ENCODE results near the gene PRDM11. TPM values are rescaled to one million over a fixed set of nuclear protein-coding genes. Genes with fewer than 3 reads are reported as not detected.
A peak's percentile ranks its signal among the peaks of the same experiment; 100 is the strongest.

Gene PRDM11
- total and polyA plus RNA-seq, 2 experiments from 2014 or later = 0.24 to 3.7 TPM

DNA sequence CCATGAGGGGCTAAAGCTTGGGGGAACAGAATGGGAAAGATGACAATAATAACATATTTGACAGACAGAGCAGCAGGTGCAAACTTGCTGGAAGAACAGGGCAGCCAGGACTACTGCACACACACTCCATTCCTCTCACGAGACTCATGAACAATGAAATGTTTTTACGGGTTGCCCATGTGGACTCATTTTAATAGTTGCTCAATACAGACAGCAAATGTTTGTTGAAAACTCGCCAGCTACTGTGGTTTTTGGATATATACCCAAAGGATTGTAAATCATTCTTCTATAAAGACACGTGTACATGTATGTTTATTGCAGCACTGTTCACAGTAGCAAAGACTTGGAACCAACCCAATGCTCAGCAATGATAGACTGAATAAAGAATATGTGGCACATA is 129.4 kb downstream of the PRDM11 start:
- Histone ChIP-seq H3K9me2 (ENCODE audit: insufficient read depth) (no peaks in the 10 kb centered on the region), H3K79me2 (ENCODE audit: insufficient read depth) (no peaks in the 10 kb centered on the region), H3K27ac (no peak overlapping the region), H3K4me3 (no peak overlapping the region), H3K9ac (no peak overlapping the region), H3K4me1 (ENCODE audit: insufficient read depth) (no peaks in the 10 kb centered on the region), H3F3A (ENCODE audit: insufficient read depth) (no peaks in the 10 kb centered on the region), H3K36me3 (ENCODE audit: low read depth) (no peaks in the 10 kb centered on the region), H3K27me3 (replicated peaks; ENCODE audit: insufficient read depth) (peaks cover 45% of the 10 kb centered on the region), H3K9me3 (ENCODE audit: low read depth) (no peaks in the 10 kb centered on the region), H3K4me2 (ENCODE audit: unreplicated experiment) (no peak overlapping the region), H4K20me1 (ENCODE audit: insufficient read depth) (no peaks in the 10 kb centered on the region), H2AFZ (no peak overlapping the region)
- in situ Hi-C loops (cut with MboI) = loop anchor here (25.0 kb wide), 1 partner anchor 339 kb away; no protein-coding TSS in a partner anchor
- TF ChIP-seq EZH2 (IDR thresholded peaks at IDR 0.05; ENCODE audit: insufficient read depth, poor library complexity, severe bottlenecking) (no peak), EZH2phosphoT487 (IDR thresholded peaks at IDR 0.05; ENCODE audit: insufficient read depth, low read depth) (no peak)
- 0 to 3% methylated on average over 4 of the region's 4 CpGs for WGBS, 2 experiments (ENCODE audit: low coverage in 1 of 2, low lambda C conversion rate in 2 of 2, missing lambda C conversion rate in 2 of 2)
- peak; percentile 27 for DNase-seq

DNA sequence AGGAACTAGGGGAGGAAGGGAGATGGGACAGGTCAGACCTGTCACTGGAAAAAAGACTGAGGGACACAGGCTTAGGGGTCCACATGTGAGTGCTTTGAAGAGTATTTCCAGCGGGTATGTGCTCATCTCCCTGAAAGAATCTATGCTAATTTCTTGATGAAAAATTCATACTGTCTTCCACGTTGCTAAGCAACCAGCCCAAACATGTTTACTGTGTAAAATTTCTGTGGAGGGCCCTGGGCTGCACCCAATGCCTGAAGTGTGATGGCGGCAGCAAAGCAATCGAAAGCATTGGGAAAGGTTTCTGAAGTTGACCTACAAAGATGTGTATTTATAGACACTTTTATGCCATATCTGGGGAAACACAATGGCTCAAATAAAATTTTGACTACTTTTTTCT is 132.3 kb downstream of the PRDM11 start:
- Histone ChIP-seq H3F3A (ENCODE audit: insufficient read depth) (no peaks in the 10 kb centered on the region), H4K20me1 (ENCODE audit: insufficient read depth) (no peaks in the 10 kb centered on the region), H3K9me3 (ENCODE audit: low read depth) (no peaks in the 10 kb centered on the region), H2AFZ (no peak overlapping the region), H3K9me2 (ENCODE audit: insufficient read depth) (no peaks in the 10 kb centered on the region), H3K4me1 (ENCODE audit: insufficient read depth) (no peaks in the 10 kb centered on the region), H3K4me3 (no peak overlapping the region), H3K9ac (no peak overlapping the region), H3K27me3 (replicated peaks; ENCODE audit: insufficient read depth) (peaks cover 57% of the 10 kb centered on the region), H3K36me3 (ENCODE audit: low read depth) (no peaks in the 10 kb centered on the region), H3K27ac (no peak overlapping the region), H3K4me2 (ENCODE audit: unreplicated experiment) (no peak overlapping the region), H3K79me2 (ENCODE audit: insufficient read depth) (no peaks in the 10 kb centered on the region)
- peak; percentile 17 for DNase-seq
- TF ChIP-seq EZH2phosphoT487 (IDR thresholded peaks at IDR 0.05; ENCODE audit: insufficient read depth, low read depth) (no peak), EZH2 (IDR thresholded peaks at IDR 0.05; ENCODE audit: insufficient read depth, poor library complexity, severe bottlenecking) (no peak)
- 48 to 61% methylated on average over 4 of the region's 4 CpGs for WGBS, 2 experiments (ENCODE audit: low coverage in 1 of 2, low lambda C conversion rate in 2 of 2, missing lambda C conversion rate in 2 of 2)
- in situ Hi-C loops (cut with MboI) = loop anchor here (25.0 kb wide), 1 partner anchor 341 kb away; no protein-coding TSS in a partner anchor

DNA sequence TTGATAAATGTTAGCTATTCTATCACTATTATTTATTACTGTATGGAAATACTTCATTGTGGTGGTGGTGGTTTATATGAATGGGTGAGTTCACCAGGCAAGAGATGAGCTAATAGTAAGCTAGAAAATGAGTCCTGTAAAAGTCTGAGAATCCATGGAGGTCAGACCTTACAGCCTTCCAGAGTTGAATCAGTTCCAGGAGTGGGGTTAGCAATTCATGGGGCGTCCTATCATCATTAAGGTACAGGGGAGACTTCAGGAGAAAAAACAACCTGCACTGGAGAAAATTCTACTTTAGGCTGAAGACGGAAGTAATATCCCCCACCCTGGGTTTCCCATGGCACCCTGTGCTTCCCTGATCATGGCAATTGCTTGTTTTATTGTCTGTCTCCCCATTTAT is 133.2 kb downstream of the PRDM11 start:
- H3K4me3 ChIP-seq = no peak overlapping the region
- no peak overlapping the region for H3K4me2 ChIP-seq (ENCODE audit: unreplicated experiment)
- H4K20me1 ChIP-seq (ENCODE audit: insufficient read depth) = no peaks in the 10 kb centered on the region
- H2AFZ ChIP-seq = no peak overlapping the region
- in situ Hi-C loops (cut with MboI) = loop anchor here (25.0 kb wide), 1 partner anchor 342 kb away; no protein-coding TSS in a partner anchor
- no peaks in the 10 kb centered on the region for H3K4me1 ChIP-seq (ENCODE audit: insufficient read depth)
- H3K36me3 ChIP-seq (ENCODE audit: low read depth) = no peaks in the 10 kb centered on the region
- 41 to 56% methylated on average over 2 of the region's 2 CpGs for WGBS, 2 experiments (ENCODE audit: low coverage in 1 of 2, low lambda C conversion rate in 2 of 2, missing lambda C conversion rate in 2 of 2)
- H3K9me2 ChIP-seq (ENCODE audit: insufficient read depth) = no peaks in the 10 kb centered on the region
- TF ChIP-seq EZH2phosphoT487 (IDR thresholded peaks at IDR 0.05; ENCODE audit: insufficient read depth, low read depth) (no peak), EZH2 (IDR thresholded peaks at IDR 0.05; ENCODE audit: insufficient read depth, poor library complexity, severe bottlenecking) (no peak)
- H3F3A ChIP-seq (ENCODE audit: insufficient read depth) = no peaks in the 10 kb centered on the region
- no peak for DNase-seq
- H3K27me3 ChIP-seq (replicated peaks; ENCODE audit: insufficient read depth) = peaks cover 58% of the 10 kb centered on the region
- H3K79me2 ChIP-seq (ENCODE audit: insufficient read depth) = no peaks in the 10 kb centered on the region
- no peak overlapping the region for H3K27ac ChIP-seq
- no peak overlapping the region for H3K9ac ChIP-seq
- no peaks in the 10 kb centered on the region for H3K9me3 ChIP-seq (ENCODE audit: low read depth)

DNA sequence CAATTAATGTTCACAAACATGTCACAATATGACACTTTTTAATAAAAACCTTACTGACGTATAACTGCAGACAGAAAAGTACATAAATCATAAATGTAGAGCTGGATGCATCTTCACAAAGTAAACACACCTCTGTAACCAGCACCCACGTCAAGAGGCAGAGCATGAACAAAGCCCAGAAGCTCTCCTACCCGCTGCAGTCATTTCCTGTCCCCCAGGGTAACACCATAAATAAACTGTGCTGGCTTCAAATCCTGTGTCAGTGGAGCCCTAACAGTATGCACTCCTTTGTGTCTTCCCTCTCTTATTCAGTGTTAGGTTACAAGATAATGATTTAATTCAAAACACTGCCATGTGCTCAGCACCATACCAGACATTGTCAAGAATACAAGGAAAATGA is 134.0 kb downstream of the PRDM11 start:
- Histone ChIP-seq H3F3A (ENCODE audit: insufficient read depth) (no peaks in the 10 kb centered on the region), H3K9me3 (ENCODE audit: low read depth) (no peaks in the 10 kb centered on the region), H2AFZ (no peak overlapping the region), H3K36me3 (ENCODE audit: low read depth) (no peaks in the 10 kb centered on the region), H3K9me2 (ENCODE audit: insufficient read depth) (no peaks in the 10 kb centered on the region), H3K79me2 (ENCODE audit: insufficient read depth) (no peaks in the 10 kb centered on the region), H3K4me3 (no peak overlapping the region), H3K4me2 (ENCODE audit: unreplicated experiment) (no peak overlapping the region), H3K9ac (no peak overlapping the region), H3K4me1 (ENCODE audit: insufficient read depth) (no peaks in the 10 kb centered on the region), H3K27me3 (replicated peaks; ENCODE audit: insufficient read depth) (peaks cover 63% of the 10 kb centered on the region), H4K20me1 (ENCODE audit: insufficient read depth) (no peaks in the 10 kb centered on the region), H3K27ac (no peak overlapping the region)
- in situ Hi-C loops (cut with MboI) = loop anchor here (25.0 kb wide), 1 partner anchor 343 kb away; no protein-coding TSS in a partner anchor
- WGBS, 2 experiments (ENCODE audit: low coverage in 1 of 2, low lambda C conversion rate in 2 of 2, missing lambda C conversion rate in 2 of 2) = 24 to 36% methylated on average over 3 of the region's 3 CpGs
- TF ChIP-seq EZH2 (IDR thresholded peaks at IDR 0.05; ENCODE audit: insufficient read depth, poor library complexity, severe bottlenecking) (no peak), EZH2phosphoT487 (IDR thresholded peaks at IDR 0.05; ENCODE audit: insufficient read depth, low read depth) (no peak)
- no peak for DNase-seq
